Right atrium auricular region (tissue), 2 donors: ENCODE data around the gene SMCHD1. TPM values are rescaled to one million over a fixed set of nuclear protein-coding genes. Genes with fewer than 3 reads are reported as not detected.
"Not testable (repeated sequence)": the region's sequence is repeated elsewhere in the genome, so short reads cannot be mapped to it uniquely, and the experiment has no call there.

Experiments
- DNase-seq: peaks from one replicate; pipeline ENCODE4 v3.0.0-alpha.2; 2019; ENCODE audit warnings: low spot score
- H3K27ac ChIP-seq, 2 donors: fragments of 200-600 bp; sonication (generic); 1 replicate in 1 of 2; 2 replicates in 1 of 2; pipeline ENCODE4 v1.5.1; 2016 to 2019
- H3K27me3 ChIP-seq, 2 donors: fragments of 200-600 bp; sonication (generic); one replicate each; pipeline versions ENCODE4 v1.5.1 to v1.6.0; 2017 to 2019
- H3K36me3 ChIP-seq: fragments of 200-600 bp; sonication (generic); one replicate; pipeline ENCODE4 v1.5.1; 2016
- H3K4me1 ChIP-seq, 2 donors: fragments of 200-600 bp; sonication (generic); one replicate each; pipeline versions ENCODE4 v1.5.1 to v1.6.0; 2017 to 2019
- H3K4me3 ChIP-seq, 2 donors: fragments of 200-600 bp; sonication (generic); 1 replicate in 1 of 2; 2 replicates in 1 of 2; pipeline ENCODE4 v1.5.1; 2017 to 2019; ENCODE audit warnings: mild to moderate bottlenecking in 1 of 2, moderate library complexity in 1 of 2
- H3K9me3 ChIP-seq, 2 donors: fragments of 200-600 bp; sonication (generic); one replicate each; pipeline ENCODE4 v1.5.1; 2019
- total RNA-seq, 2 donors: library from RNA; depleted of rRNA; stranded (reverse); fragments of >200 nt; gene quantifications; one replicate each; pipeline ENCODE4 v1.1.0, GENCODE V29; 2016
- TF ChIP-seq, protein P1 (sequence below), 2 donors: fragments of 200-600 bp; sonication (generic); IDR thresholded peaks; one replicate each; pipeline ENCODE4 v1.5.1; 2019; ENCODE audit warnings: antibody characterized with exemption in 2 of 2

SMCHD1 gene
- total RNA-seq, 2 donors from 2014 or later: 27.8 to 34.0 TPM

GRCh38 chr18:2657788-2658458 is 2.4 kb downstream of the SMCHD1 start:
- Histone ChIP-seq H3K4me3 (no peak overlapping the region), H3K27me3 (no peaks in the 10 kb centered on the region), H3K27ac (peak overlapping the region; percentile 2 to 99), H3K4me1 (peaks cover 0 to 24% of the 10 kb centered on the region in 2 donors), H3K9me3 (no peaks in the 10 kb centered on the region), H3K36me3 (no peaks in the 10 kb centered on the region)
- no peak for DNase-seq
- TF ChIP-seq, protein P1, sequence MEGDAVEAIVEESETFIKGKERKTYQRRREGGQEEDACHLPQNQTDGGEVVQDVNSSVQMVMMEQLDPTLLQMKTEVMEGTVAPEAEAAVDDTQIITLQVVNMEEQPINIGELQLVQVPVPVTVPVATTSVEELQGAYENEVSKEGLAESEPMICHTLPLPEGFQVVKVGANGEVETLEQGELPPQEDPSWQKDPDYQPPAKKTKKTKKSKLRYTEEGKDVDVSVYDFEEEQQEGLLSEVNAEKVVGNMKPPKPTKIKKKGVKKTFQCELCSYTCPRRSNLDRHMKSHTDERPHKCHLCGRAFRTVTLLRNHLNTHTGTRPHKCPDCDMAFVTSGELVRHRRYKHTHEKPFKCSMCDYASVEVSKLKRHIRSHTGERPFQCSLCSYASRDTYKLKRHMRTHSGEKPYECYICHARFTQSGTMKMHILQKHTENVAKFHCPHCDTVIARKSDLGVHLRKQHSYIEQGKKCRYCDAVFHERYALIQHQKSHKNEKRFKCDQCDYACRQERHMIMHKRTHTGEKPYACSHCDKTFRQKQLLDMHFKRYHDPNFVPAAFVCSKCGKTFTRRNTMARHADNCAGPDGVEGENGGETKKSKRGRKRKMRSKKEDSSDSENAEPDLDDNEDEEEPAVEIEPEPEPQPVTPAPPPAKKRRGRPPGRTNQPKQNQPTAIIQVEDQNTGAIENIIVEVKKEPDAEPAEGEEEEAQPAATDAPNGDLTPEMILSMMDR (IDR thresholded peaks at IDR 0.05): no peak

DNA sequence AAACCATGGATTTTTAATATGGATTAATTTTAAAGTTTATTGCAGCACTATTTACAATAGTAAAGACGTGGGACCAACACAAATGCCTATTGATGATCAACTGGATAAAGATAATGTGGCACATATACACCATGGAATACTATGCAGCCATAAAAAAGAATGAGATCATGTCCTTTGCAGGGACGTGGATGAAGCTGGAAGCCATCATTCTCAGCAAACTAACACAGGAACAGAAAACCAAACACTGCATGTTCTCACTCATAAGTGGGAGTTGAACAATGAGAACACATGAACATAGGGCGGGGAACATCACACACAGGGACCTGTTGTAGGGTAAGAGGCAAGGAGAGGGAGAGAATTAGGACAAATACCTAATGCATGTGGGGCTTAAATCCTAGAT is 5.3 kb downstream of the SMCHD1 start:
- not testable (repeated sequence) for H3K9me3 ChIP-seq, DNase-seq, H3K27me3 ChIP-seq, H3K36me3 ChIP-seq, H3K4me3 ChIP-seq, H3K27ac ChIP-seq
- peaks cover 0 to 22% of the 10 kb centered on the region in 2 donors for H3K4me1 ChIP-seq

DNA sequence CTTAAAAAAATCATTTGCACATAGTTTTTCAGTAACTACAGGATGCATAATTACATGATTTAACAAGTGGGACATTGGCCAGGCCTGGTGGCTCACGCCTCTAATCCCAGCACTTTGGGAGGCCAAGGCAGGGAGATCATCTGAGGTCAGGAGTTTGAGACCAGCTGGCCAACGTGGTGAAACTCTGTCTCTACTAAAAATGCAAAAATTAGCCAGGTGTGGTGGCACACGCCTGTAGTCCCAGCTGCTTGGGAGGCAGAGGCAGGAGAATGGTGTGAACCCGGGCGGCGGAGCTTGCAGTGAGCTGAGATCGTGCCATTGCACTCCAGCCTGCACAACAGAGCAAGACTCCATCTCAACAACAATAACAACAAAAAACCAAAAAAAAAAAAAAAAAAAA is 6.8 kb downstream of the SMCHD1 start:
- H3K27ac ChIP-seq, H3K36me3 ChIP-seq, DNase-seq, H3K27me3 ChIP-seq, H3K4me3 ChIP-seq, H3K9me3 ChIP-seq: not testable (repeated sequence)
- H3K4me1 ChIP-seq: peaks cover 0 to 19% of the 10 kb centered on the region in 2 donors

- Histone ChIP-seq H3K4me1 (peaks cover 0 to 12% of the 10 kb centered on the region in 2 donors), H3K4me3 (no peak overlapping the region), H3K9me3 (no peaks in the 10 kb centered on the region), H3K27ac (no peak overlapping the region), H3K27me3 (no peaks in the 10 kb centered on the region), H3K36me3 (peaks cover 3% of the 10 kb centered on the region)
- no peak for DNase-seq
- TF ChIP-seq, protein P1 (IDR thresholded peaks at IDR 0.05): no peak
These were observed 7.5 kb downstream of the SMCHD1 start for GRCh38 chr18:2662990-2663389.

GRCh38 chr18:2672410-2672809 is 16.9 kb downstream of the SMCHD1 start:
- peaks cover 71% of the 10 kb centered on the region for H3K36me3 ChIP-seq
- no peak overlapping the region for H3K4me3 ChIP-seq
- no peaks in the 10 kb centered on the region for H3K4me1 ChIP-seq
- no peak overlapping the region for H3K27ac ChIP-seq
- DNase-seq: no peak
- H3K27me3 ChIP-seq: no peaks in the 10 kb centered on the region
- TF ChIP-seq, protein P1 (IDR thresholded peaks at IDR 0.05): no peak
- no peaks in the 10 kb centered on the region for H3K9me3 ChIP-seq

DNA sequence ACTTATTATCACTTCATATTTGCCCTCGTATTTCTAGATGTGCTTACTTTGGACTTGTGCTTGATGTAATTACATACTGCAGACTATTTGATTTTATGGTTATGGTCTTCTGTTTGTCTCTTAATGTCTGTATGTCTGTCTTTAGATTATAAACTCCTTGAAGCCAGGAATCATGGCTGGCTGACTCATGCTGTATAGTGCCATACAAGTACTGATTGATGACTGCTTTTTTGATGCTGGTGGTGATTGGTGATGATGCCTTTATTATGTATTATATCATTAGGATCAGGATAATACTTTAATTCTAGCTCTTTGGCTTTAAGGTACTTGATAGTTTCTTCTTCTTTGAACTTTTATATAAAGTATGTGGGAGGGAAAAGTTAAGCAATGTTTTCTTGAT is 17.3 kb downstream of the SMCHD1 start:
- Histone ChIP-seq H3K9me3 (no peaks in the 10 kb centered on the region), H3K4me3 (no peak overlapping the region), H3K27me3 (no peaks in the 10 kb centered on the region), H3K27ac (no peak overlapping the region), H3K36me3 (peaks cover 73% of the 10 kb centered on the region), H3K4me1 (no peaks in the 10 kb centered on the region)
- TF ChIP-seq, protein P1 (IDR thresholded peaks at IDR 0.05): no peak
- no peak for DNase-seq

DNA sequence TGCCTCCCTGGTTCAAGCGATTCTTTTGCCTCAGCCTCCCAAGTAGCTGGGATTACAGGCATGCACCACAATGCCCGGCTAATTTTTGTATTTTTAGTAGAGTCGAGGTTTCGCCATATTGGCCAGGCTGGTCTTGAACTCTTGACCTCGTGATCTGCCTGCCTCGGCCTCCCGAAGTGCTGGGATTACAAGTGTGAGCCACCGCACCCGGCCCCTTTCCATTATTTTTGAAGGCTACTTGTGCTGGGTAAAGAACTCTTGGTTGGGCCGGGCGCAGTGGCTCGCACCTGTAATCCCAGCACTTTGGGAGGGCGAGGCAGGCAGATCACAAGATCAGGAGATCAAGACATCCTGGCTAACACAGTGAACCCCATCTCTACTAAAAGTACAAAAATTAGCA is 23.4 kb downstream of the SMCHD1 start:
- H3K4me3 ChIP-seq, H3K27me3 ChIP-seq, H3K9me3 ChIP-seq, H3K27ac ChIP-seq, H3K4me1 ChIP-seq, DNase-seq: not testable (repeated sequence)
- H3K36me3 ChIP-seq: peaks cover 32% of the 10 kb centered on the region
